ENCODE data around the gene PLGRKT.
"Not testable (repeated sequence)": the region's sequence is repeated elsewhere in the genome, so short reads cannot be mapped to it uniquely, and the experiment has no call there.

The PLGRKT gene

GRCh38 chr9:5430912-5431311, 6.8 kb downstream of the PLGRKT start:
- no peak for DNase-seq (ENCODE audit: low spot score)

- no peak for DNase-seq (ENCODE audit: low spot score)
Measured at GRCh38 chr9:5429873-5430564, 7.7 kb downstream of the PLGRKT start.

GRCh38 chr9:5428794-5429528, 8.8 kb downstream of the PLGRKT start:
- DNase-seq (ENCODE audit: low spot score), result no peak

GRCh38 chr9:5428172-5428571, 9.6 kb downstream of the PLGRKT start:
- DNase-seq (ENCODE audit: low spot score), result no peak

- no peak for DNase-seq (ENCODE audit: low spot score)
Measured at GRCh38 chr9:5427005-5427404, 10.7 kb downstream of the PLGRKT start.

- peak; percentile 64 for DNase-seq (ENCODE audit: low spot score)
Measured at GRCh38 chr9:5425006-5425628, 12.6 kb downstream of the PLGRKT start.

- DNase-seq (ENCODE audit: low spot score), result no peak
Measured at GRCh38 chr9:5422276-5422675, 15.4 kb downstream of the PLGRKT start.

- DNase-seq (ENCODE audit: low spot score), result no peak
Measured at GRCh38 chr9:5421163-5421562, 16.6 kb downstream of the PLGRKT start.

- DNase-seq (ENCODE audit: low spot score), result no peak
Measured at GRCh38 chr9:5419987-5420386, 17.7 kb downstream of the PLGRKT start.

GRCh38 chr9:5418481-5418880, 19.2 kb downstream of the PLGRKT start:
- no peak for DNase-seq (ENCODE audit: low spot score)

GRCh38 chr9:5416953-5417352, 20.8 kb downstream of the PLGRKT start:
- DNase-seq (ENCODE audit: low spot score), result no peak

- no peak for DNase-seq (ENCODE audit: low spot score)
Measured at GRCh38 chr9:5408596-5408995, 29.1 kb downstream of the PLGRKT start.

- no peak for DNase-seq (ENCODE audit: low spot score)
Measured at GRCh38 chr9:5402217-5402616, 35.5 kb downstream of the PLGRKT start.

- not testable (repeated sequence) for DNase-seq (ENCODE audit: low spot score)
Measured at GRCh38 chr9:5397547-5397946, 40.2 kb downstream of the PLGRKT start.

- DNase-seq (ENCODE audit: low spot score), result no peak
Measured at GRCh38 chr9:5395428-5395827, 42.3 kb downstream of the PLGRKT start.

GRCh38 chr9:5393976-5394375, 43.7 kb downstream of the PLGRKT start:
- not testable (repeated sequence) for DNase-seq (ENCODE audit: low spot score)

- no peak for DNase-seq (ENCODE audit: low spot score)
Measured at GRCh38 chr9:5393497-5393896, 44.2 kb downstream of the PLGRKT start.

GRCh38 chr9:5392285-5392684, 45.4 kb downstream of the PLGRKT start:
- DNase-seq (ENCODE audit: low spot score), result no peak

GRCh38 chr9:5389109-5389732, 48.5 kb downstream of the PLGRKT start:
- no peak for DNase-seq (ENCODE audit: low spot score)

- no peak for DNase-seq (ENCODE audit: low spot score)
Measured at GRCh38 chr9:5388026-5388819, 49.5 kb downstream of the PLGRKT start.

- no peak for DNase-seq (ENCODE audit: low spot score)
Measured at GRCh38 chr9:5384436-5384835, 53.3 kb downstream of the PLGRKT start.

GRCh38 chr9:5382479-5382878, 55.2 kb downstream of the PLGRKT start:
- DNase-seq (ENCODE audit: low spot score), result no peak

Data from NAMALWA (cell line).